SKM-1 treated with dmso at 0.1 percent for 144 hours (cell line): ENCODE results near the gene BASP1.
"Not testable (repeated sequence)": the region's sequence is repeated elsewhere in the genome, so short reads cannot be mapped to it uniquely, and the experiment has no call there.

Experiments
- DNase-seq: peaks from one replicate; lab custom pipeline; 2025; ENCODE audit not compliant: unreplicated experiment; lab: John Stamatoyannopoulos, UW

The BASP1 gene

DNA sequence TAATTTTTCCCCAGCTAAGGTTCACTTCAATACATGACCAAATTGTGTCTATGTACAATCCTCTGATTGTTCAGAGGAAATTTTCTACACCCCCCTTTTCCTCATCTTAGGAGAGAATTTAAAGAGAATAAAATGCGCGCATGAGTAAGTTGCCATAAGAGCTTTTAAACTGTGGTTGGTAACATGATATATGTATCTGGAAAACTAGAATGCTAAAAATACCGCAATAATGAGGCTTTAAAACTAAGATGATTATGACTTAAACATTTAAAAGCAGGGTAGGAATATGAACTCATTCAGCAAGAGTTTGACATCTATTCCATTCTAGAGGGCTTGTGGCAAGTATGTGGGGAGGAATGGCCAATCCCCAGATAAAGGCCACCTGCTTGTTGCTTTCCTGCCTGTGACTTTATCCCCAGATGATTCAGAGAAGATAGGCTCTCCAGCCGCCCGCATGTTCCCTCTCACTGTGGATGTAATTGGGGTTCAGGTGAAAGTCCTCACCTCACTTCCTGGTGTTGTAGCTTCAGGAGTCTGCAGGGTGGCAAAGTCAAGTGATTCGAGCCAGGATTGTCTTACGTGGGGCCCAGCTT, 26.5 kb upstream of the BASP1 start:
- DNase-seq = no peak

DNA sequence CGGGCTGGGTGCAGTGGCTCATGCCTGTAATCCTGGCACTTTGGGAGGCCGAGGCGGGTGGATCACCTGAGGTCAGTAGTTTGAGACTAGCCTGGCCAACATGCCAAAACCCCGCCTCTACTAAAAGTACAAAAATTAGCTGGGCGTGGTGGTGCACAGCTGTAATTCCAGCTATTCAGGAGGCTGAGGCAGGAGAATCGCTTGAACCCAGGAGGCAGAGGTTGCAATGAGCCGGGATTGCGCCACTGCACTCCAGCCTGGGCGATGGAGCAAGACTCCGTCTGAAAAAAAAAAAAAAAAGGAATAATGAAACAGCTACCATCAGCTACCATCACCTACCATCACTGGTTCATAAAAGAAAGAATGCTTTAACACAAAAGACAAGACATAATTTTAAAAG, 25.9 kb upstream of the BASP1 start:
- not testable (repeated sequence) for DNase-seq

DNA sequence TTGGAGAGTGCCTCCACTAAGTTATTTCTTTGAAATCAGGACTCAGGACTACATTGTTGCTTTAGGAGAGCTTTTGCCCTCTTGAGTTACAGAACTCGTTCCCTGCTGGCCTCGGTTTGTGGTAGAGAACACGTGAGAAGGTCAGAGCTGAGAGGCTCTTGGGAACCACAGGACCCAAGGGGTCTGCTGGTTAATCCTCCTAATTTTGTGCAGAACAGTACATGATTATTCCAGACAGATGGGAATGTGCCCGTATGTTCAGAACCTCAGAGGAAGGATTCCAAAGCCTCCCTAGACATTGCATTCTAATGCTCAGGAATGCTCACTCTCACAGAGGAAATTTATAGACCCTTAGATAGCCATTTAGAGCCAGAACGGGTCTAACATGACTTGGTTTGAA, 25.2 kb upstream of the BASP1 start:
- no peak for DNase-seq

DNA sequence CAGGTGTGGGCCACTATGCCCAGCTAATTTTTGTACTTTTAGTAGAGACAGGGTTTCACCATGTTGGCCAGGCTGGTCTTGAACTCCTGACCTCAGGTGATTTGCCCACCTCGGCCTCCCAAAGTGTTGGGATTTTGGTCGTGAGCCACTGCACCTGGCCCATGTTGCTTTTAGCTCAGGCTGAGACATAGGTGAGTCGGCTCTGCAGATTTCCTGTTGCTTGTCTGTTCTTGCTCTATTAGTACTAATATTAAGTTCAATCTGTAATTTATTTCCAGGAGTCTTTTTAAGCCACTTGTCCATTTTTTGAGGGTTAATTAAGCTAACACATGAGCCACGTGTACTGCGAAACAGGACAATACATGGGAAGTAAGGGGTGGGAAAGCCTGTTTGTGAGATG, 21.4 kb upstream of the BASP1 start:
- no peak for DNase-seq

DNA sequence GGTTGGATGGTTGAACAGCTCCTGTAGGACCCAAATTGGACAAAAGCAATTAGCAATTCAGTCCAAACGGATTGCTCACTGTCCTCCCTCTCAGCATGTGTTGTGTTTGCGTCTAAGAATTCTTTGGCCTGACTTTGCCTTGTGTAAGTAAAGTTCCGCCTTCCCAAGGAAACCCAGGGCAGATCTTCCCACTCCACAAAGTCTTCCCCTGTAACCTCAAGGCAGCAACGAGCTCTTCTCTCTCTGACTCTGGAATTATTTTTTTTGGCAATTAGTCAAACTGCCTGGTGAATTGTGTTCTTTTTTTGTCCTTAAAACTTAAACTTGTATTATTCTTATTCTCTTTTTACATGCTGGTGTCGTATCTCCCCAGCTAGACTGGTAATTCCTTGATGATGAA, 20.7 kb upstream of the BASP1 start:
- no peak for DNase-seq

DNA sequence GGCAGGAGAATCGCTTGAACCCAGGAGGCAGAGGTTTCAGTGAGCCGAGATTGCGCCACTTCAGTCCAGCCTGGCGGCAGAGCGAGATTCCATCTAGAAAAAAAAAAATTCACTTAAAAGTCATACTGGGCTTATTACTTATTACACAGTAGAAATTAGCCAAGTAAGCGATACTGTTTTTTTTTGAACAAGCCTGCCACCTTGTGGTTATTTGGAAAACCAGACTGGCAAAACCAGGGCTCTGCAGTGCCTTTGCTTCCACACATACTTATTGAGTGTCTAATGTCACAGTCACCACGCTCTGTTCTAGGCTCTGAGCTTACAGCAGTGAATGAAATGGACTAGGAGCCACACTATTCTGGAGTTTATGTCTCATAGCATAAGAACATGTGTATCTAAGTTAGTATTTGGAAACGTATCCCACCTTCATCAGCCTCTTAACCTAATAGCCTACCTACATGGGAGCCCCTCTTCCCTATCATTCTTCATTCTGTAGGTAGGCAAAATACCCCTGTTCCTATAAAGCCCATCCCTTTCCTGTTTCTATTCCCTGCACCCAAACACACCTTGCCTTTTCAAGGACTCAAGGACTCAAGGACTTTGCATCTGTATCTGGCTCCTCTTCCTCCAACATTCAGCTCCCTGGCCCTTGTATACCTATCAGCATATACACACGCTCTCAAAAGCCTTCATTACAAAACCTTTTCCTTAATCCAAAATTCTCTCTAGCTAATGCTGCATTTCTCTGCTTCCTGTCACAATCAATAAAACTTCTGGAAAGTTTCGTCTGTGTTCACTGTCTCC, 13.9 kb upstream of the BASP1 start:
- peak; percentile 51 for DNase-seq

DNA sequence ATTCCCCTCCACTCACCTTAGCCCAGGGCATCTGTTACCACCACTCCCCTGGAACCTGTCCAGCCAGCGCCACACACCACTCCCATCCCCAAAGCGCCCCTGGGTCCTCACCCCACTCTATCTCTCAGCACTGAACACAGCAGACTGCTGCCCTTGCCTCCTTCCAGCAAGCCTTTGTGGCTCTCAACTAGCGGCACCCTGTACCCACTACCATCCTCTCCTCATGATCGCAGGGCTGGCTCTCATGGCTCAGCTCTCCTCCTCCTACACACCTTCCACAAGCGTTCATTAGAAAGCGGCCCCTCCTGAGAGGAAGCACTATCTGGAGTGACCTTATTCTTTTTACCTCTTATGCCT, 13.3 kb upstream of the BASP1 start:
- DNase-seq = no peak

DNA sequence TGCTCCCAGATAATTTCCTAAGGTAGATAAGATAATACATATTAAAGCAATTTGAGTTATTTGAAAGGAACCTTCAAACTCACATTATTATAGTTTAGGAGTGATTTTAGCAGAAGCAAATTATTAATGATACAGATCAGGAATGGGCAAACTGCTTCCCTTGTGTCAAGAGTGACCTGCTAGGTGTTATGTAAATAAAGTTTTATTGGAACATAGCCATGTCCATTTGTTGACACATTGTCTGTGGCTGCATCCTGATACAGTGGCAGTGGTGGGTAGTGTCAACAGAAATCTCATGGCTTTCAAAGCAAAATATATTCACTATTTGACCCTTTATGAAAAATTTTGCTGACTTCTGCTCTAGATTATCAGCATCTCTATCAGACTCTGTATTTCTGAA, 11.4 kb upstream of the BASP1 start:
- no peak for DNase-seq

DNA sequence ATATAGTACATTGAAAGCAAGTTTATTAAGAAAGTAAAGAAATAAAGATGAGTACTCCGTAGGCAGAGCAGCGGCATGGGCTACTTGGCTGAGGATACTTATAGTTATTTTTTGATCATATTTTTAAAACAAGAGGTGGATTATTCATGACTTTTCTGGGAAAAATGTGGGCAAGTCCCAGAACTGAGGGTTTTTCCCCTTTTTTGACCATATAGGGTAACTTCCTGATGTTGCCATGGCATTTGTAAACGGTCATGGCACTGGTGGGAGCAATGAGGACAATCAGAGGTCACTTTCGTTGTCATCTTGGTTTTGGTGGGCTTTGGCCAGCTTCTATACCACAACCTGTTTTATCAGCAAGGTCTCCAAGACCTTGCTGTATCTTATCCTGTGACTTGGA, 5.2 kb upstream of the BASP1 start:
- DNase-seq = no peak

DNA sequence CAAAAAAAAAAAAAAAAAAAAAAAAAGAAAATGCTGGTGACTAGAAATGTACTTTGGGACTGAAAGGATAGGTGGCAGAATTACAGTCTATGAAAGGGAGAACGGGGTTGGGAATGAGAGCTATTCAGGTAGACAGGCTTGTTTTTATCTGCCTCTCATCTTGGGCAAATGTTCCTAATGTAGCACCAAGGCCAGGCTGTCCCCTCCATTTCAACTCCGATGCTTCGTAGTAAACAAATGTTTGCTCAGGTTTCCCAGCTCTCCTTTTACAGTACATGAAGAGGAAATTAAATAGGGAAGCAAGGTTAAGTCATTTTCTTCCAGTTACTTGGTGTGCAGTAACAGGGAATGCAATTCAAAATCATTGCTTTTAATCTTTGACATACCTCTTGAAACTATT, 4.4 kb upstream of the BASP1 start:
- DNase-seq = no peak

DNA sequence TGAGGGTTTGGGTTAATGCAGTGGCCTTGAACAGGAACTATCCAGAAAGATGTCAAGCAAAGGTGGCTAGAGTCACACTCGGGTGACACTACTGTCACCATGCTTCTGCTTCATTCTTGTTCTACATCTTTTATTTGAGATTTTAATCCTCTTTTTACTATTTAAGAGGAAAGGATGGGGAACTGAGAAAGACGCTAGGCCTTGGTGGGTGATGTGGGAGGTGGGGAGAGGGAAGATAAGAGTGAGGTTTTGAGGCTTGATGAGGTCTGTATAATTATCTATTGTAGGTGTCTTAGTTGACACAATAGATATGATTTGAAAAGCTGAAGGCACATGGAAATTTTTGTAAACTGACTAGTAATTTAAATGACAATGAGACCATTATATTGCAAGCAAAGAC, 3.5 kb upstream of the BASP1 start:
- no peak for DNase-seq

DNA sequence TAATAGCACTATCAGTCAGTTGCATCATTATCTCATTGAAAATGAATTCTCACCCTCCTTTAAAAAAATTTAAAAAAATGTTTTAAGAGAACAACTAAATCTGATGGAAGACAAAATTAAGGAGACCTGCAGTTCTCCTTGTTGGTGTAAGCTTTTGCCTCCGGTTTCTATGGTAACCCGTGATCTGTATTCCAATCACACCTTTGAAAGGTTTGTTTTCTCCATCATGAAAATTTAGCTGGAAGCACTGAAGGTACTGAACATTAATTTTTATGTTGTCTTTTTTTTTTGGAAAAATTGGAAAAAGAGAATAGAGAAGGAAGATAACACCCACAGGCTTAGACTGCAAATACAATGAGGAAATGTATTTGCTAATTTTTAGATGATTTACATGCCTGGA, 2.5 kb upstream of the BASP1 start:
- no peak for DNase-seq

DNA sequence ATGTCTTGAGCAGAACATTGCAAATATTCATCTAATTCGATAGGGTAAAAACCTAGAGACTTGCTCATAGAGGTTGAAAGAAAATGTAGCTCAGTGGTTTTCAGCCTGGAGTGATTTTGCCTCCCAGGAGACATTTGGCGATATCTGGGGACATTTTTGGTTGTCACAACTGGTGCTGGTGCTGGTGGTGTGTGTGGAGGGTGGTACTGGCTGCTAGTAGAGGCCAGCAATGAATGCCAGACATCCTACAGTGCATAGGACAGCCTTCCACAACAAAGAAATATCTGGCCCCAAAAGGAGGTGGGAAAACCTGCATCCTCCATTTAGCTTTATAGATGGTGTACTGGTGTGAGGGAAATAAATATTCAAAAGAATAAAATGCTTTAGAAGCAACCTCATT, 2.1 kb upstream of the BASP1 start:
- no peak for DNase-seq

DNA sequence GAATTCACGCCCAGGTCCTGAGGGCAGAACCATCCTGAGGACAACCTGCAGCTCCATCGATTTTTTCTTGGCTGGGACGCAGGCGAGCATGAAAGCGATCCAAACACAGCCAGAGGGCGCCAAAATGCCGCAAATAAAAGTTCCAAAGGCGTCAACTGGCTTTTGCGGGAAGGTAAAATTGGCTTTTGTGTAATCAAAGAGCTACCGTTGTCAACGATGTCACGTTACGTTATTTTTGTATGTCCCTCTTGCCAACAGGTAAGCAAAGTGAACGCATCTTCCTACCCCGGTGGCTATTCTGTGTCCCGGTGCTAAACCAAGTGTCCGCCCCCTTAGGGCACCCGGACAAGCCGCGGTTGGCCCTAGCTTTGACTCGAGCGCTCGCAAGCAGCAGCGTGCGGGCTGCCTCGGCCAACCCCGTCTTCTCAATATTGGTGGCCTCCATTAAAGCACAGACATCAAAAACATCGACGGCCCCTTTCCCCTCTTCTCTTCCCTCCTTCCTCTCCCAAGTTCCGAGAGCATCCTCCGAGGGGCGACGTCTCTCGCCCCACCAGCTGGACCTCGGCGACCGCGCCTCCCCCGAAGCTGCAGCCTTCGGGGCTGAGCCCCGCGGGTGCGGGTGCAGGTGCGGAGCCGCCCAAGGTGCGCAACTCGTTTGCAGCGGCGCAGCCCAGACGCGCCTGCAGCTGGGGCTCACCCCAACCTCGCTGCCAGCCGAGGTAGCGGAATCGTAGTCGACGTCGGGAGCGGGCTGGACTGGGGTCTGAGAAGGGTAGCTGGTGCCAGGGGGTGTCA, 1.1 kb upstream of the BASP1 start:
- peak; percentile 77 for DNase-seq

DNA sequence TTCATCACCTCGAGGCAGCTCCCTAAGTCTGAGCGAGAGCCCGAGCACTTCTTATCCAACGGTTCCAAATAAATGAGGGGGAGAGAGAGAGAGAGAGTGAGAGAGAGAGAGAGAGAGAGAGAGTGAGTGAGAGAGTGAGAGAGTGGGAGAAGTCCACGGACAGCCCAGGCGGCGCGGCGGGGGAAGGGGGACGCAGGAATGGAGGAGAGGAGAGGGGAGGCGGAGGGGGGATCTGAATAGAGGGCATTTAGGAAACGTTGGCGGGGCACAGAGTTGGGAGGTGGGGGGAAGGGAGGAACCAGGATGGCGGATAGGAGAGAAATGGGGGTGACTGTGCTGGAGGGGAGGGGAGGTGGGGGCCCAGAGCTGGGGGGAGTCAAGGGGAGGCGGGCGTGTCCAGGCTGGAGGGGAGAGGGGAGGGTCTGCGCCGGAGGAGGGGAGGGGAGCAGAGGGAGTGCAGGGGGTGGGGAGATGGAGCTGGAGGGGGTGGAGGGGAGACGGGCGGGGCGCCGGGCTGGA, 398 bp upstream of the BASP1 start:
- no peak for DNase-seq

DNA sequence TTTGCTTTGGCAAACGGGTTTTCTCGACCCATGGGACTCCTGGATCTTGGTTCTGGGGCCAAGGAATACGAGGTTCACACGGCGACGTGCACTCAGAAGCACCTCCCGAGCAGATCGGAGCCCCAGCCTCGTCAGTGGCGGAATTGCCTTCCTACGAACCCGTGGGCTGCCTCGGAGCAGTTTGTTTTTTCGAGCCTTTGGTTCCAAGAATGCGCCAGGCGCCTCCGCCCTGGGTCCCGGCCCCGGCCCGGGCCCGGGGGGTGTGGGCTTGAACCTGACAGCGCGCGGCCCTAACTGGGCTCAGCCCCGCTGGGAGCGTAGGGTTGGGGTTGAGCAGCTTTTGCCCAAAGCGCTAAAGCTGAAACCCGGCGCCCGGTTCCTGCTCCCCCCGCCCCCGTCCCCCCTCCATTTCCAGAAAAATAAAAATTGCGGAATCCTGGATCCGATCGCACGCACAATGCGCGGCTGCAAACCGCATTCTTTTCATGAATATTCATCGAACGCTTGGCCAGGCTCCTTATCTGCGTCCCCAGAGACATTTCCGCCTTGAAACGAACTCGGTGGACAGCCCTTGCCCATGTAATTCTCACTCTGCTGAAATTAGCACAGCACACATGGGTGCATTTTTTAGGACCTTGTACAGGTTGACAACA, 1.0 kb downstream of the BASP1 start:
- DNase-seq = peak; percentile 5

DNA sequence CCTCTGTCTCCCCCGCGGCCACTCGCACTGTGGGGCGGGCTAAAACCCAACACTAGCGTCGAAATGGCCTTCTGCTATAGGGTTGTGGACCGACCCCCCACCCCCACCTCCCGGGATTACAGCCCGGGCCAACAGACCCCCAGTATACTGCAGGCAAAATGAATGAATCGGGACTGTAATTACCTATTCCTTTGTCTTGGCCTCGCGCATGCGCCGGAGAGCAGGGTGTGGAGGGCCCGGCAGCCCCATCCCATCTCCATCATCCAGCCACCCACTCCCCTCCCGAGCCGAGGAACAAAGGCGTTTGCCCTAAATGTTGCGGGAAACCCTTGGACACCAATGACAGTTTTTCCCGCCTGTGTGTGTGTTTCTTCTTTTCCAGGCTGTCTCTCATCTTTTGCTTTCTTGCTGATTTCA, 1.6 kb downstream of the BASP1 start:
- DNase-seq = no peak

DNA sequence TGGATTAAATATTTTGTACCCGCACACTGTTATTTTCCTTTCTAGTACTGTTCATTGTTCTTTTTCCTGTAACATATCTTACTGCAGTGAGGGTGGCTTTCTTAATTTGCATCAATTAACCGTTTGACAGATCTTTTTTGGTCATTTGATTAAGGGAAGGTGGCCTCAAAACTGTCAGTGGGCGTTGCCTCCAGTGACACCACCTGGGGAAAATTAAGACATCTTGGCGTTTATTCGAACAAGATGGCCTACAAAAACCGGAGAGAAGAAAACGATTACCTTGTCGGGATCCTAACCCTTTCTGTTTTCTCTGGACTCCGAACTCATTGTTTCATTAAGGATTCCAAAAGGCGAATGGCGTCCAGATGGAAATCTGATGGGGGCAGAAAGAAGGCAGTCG, 2.0 kb downstream of the BASP1 start:
- no peak for DNase-seq

DNA sequence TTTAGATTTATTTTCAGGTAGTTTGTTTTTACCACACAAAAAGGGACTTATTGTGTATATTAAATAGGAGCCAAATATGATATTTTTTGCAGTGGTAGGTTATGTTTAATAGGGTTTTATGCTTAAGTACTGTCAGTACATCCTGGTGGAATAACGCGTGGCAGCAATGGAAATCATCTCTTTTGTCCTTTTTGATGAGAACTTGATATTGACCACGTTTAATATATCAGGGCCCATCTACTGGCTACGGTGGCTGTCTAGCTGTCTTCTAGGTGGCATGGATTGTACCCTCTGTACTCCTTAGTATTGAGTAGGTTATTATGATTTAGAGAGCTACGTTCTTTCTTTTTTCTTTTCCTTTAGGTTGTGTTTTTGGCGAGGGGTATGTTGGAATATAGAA, 2.6 kb downstream of the BASP1 start:
- DNase-seq = no peak

DNA sequence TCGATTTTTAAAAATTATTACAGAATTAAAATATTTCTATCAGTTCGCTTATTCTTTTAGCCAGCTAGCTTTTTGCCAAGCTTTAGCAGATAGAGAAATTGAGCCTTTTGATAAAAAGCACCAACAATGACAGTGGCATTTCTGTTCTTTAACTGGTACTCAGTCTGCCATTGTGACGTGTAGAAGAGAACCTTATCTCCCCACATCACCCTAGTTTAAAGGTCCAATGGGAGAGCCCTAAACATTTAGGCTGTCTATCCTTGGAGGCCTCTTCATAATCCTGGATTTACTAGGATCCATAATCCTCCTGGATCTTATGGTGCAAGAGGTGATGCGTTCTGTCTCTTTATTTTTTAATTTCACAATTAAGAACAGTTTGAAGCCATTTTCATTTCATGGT, 3.0 kb downstream of the BASP1 start:
- DNase-seq = no peak

DNA sequence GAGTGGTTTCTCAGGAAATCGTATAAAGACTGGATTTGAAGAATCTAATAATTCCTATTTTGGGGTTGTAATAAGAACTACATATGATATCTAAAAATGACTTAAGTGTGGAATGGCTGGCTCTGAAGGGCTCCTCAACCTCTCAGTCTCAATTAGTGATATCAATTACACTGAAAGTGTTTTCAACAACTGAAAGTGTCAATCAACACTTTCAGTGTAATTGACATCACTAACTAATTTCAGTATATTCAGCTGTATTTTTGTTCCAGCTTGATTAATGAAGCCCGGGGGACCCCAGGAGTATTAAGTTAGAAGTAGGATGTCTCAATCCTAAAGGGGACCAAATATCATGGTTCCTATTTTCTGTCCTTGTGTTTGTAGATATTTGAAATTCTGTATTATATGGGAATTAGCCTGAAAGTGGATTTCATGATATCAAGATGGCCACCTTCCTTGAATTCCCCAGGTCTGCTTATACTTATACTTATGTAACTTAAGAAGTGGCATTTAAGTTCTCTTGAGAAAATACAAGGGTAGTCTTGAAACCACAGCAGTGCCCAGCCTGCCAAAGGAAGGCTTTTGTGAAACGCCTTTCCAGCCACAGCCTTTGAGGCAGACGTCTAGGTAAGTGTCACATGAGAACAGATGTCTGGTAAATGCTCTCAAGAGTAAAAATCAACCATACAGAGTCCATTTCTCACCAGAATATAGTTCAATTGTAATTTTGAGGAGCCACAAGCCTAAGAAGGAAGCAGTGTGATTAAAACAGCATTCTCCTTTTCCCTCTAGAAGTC, 4.6 kb downstream of the BASP1 start:
- DNase-seq = no peak
